ENCODE measurements around the gene PPP1R3C.

The PPP1R3C gene

GRCh38 chr10:91628383-91628782 lies 4.5 kb downstream of the PPP1R3C start:
- no peak for DNase-seq

GRCh38 chr10:91627344-91628102 lies 5.3 kb downstream of the PPP1R3C start:
- no peak for DNase-seq

GRCh38 chr10:91626936-91627335 lies 5.9 kb downstream of the PPP1R3C start:
- no peak for DNase-seq

- no peak for DNase-seq
These were observed 8.2 kb downstream of the PPP1R3C start for GRCh38 chr10:91624633-91625032.

GRCh38 chr10:91622601-91623000 lies 10.3 kb downstream of the PPP1R3C start:
- DNase-seq = no peak

GRCh38 chr10:91621483-91622113 lies 11.3 kb downstream of the PPP1R3C start:
- DNase-seq = no peak

- DNase-seq = no peak
These were observed 15.7 kb downstream of the PPP1R3C start for GRCh38 chr10:91617072-91617609.

- no peak for DNase-seq
These were observed 16.7 kb downstream of the PPP1R3C start for GRCh38 chr10:91616137-91616536.

- no peak for DNase-seq
These were observed 18.6 kb downstream of the PPP1R3C start for GRCh38 chr10:91614225-91614624.

GRCh38 chr10:91613411-91614187 lies 19.3 kb downstream of the PPP1R3C start:
- no peak for DNase-seq

GRCh38 chr10:91610919-91611318 lies 22.0 kb downstream of the PPP1R3C start:
- no peak for DNase-seq

- DNase-seq = no peak
These were observed 22.4 kb downstream of the PPP1R3C start for GRCh38 chr10:91610444-91610843.

- no peak for DNase-seq
These were observed 25.0 kb downstream of the PPP1R3C start for GRCh38 chr10:91607646-91608403.

- no peak for DNase-seq
These were observed 26.9 kb downstream of the PPP1R3C start for GRCh38 chr10:91605968-91606367.

- no peak for DNase-seq
These were observed 28.0 kb downstream of the PPP1R3C start for GRCh38 chr10:91604553-91605534.

GRCh38 chr10:91603931-91604331 lies 28.9 kb downstream of the PPP1R3C start:
- no peak for DNase-seq

GRCh38 chr10:91602868-91603568 lies 29.9 kb downstream of the PPP1R3C start:
- no peak for DNase-seq

GRCh38 chr10:91602449-91602848 lies 30.4 kb downstream of the PPP1R3C start:
- DNase-seq = no peak

GRCh38 chr10:91601212-91601611 lies 31.7 kb downstream of the PPP1R3C start:
- DNase-seq = no peak

- DNase-seq = no peak
These were observed 34.5 kb downstream of the PPP1R3C start for GRCh38 chr10:91598211-91598977.
